HL-60 (cell line): ENCODE data around the gene ACRV1.

Experiments used
- POLR2AphosphoS5 ChIP-seq: IDR thresholded peaks from 2 replicates; pipeline ENCODE4 v1.6.1; 2012; ENCODE audit warnings: low read depth
- TF ChIP-seq, protein P1 (sequence below): IDR thresholded peaks from one replicate; pipeline ENCODE4 v1.5.1; 2011; ENCODE audit warnings: low read length, control low read depth, inconsistent platforms; ENCODE audit not compliant: insufficient read depth

DNA sequence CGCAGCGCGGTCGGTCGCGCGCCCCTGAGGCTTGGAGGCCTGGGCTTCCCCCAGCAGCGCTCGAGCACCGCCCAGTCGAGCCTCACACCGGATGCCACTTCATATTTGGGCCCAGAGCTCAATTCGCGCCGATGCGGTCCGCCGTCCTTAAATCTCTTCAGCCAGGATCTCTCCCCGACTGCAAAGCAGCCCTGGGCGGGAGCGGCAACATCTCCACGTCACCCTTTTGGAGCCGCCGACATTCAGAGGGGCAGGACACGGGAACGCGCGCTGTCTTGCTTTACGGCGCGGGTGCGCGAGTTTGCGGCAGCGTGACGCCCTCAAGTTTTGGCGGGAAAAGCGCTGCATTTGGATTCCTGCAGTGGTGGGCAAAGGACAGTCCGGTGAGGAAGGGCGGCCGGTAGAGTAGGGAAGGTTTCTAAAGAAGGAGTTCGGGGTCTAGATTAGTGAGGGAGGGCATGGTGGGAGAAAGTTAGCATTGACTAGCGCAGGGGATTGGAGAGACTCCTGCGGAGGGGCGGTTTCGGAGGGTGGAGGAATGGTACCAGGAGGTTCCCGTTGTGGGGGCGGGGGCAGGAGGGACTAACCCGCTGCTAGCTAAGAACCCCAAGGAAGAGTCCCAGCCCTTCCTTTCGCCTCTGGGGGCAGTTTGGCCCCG, 54.9 kb downstream of the ACRV1 start:
- TF ChIP-seq, protein P1, sequence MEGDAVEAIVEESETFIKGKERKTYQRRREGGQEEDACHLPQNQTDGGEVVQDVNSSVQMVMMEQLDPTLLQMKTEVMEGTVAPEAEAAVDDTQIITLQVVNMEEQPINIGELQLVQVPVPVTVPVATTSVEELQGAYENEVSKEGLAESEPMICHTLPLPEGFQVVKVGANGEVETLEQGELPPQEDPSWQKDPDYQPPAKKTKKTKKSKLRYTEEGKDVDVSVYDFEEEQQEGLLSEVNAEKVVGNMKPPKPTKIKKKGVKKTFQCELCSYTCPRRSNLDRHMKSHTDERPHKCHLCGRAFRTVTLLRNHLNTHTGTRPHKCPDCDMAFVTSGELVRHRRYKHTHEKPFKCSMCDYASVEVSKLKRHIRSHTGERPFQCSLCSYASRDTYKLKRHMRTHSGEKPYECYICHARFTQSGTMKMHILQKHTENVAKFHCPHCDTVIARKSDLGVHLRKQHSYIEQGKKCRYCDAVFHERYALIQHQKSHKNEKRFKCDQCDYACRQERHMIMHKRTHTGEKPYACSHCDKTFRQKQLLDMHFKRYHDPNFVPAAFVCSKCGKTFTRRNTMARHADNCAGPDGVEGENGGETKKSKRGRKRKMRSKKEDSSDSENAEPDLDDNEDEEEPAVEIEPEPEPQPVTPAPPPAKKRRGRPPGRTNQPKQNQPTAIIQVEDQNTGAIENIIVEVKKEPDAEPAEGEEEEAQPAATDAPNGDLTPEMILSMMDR: no peak
- peak; percentile 97 for TF ChIP-seq POLR2AphosphoS5
